Cardiac muscle cell (in vitro differentiated cells and primary cell): Measurements from ENCODE around the gene CCDC186. TPM values are rescaled to one million over a fixed set of nuclear protein-coding genes. Genes with fewer than 3 reads are reported as not detected.
"Not testable (repeated sequence)": the region's sequence is repeated elsewhere in the genome, so short reads cannot be mapped to it uniquely, and the experiment has no call there.

ENCODE experiments used
- DNase-seq, 2 donors: peaks; one replicate each; pipeline versions ENCODE4 v3.0.0 to v3.0.0-alpha.2; 2010 to 2017; ENCODE audit warnings: low read depth in 1 of 2, low spot score in 1 of 2
- H3K27ac ChIP-seq: fragments of 200-600 bp; sonication (generic); 2 replicates; pipeline ENCODE4 v1.5.1; 2016
- H3K27me3 ChIP-seq: fragments of 200-600 bp; sonication (generic); 2 replicates; pipeline ENCODE4 v1.6.0; 2016; ENCODE audit warnings: control low read depth
- H3K36me3 ChIP-seq: fragments of 200-600 bp; sonication (generic); 2 replicates; pipeline ENCODE4 v1.5.1; 2016; ENCODE audit warnings: control low read depth
- H3K4me1 ChIP-seq: fragments of 200-600 bp; sonication (generic); 2 replicates; pipeline ENCODE4 v1.8.1; 2017; ENCODE audit warnings: low read depth, mild to moderate bottlenecking, mixed run types
- H3K4me3 ChIP-seq: fragments of 200-600 bp; sonication (generic); 2 replicates; pipeline ENCODE4 v1.5.1; 2016; ENCODE audit warnings: mild to moderate bottlenecking
- H3K9me3 ChIP-seq: fragments of 200-600 bp; sonication (generic); 2 replicates; pipeline ENCODE4 v1.5.1; 2017; ENCODE audit warnings: low read depth, mild to moderate bottlenecking, control low read depth
- polyA plus RNA-seq: library from polyadenylated mRNA; unstranded; fragments of >200 nt; fragmentation: Nextera tagmentation; extraction: Ambion mirVana; gene quantifications from 2 replicates; pipeline ENCODE4 v1.2.1, GENCODE V29; 2016
- total RNA-seq: library from RNA; depleted of rRNA; stranded (reverse); fragments of >200 nt; gene quantifications from 2 replicates; pipeline ENCODE4 v1.2.3, GENCODE V29; 2016
- TF ChIP-seq, protein P1 (sequence below): IDR thresholded peaks from 2 replicates; pipeline ENCODE4 v1.5.1; 2012; ENCODE audit warnings: low read depth, mild to moderate bottlenecking, low read length

CCDC186 gene
- total and polyA plus RNA-seq, 2 experiments from 2014 or later = 8.7 to 10.8 TPM

DNA sequence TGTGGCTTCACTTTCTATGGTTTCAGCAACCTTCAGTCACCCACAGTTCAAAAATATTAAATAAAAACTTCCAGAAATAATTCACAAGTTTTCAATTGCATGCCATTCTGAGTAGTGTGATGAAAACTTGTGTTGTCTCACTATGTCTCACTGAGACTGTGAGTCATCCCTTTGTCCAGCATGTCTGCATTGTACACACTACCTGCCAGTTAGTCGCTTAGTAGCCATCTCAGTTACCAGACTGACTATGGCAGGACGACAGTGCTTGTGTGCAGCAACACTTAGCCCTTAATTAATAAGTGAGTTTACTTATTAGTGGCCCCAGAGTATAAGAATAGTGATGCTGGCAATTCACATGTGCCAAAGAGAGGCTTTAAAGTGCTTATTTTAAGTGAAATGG lies 22.5 kb downstream of the CCDC186 start:
- H3K9me3 ChIP-seq = no peaks in the 10 kb centered on the region
- no peaks in the 10 kb centered on the region for H3K27me3 ChIP-seq
- H3K4me1 ChIP-seq = no peaks in the 10 kb centered on the region
- TF ChIP-seq, protein P1, sequence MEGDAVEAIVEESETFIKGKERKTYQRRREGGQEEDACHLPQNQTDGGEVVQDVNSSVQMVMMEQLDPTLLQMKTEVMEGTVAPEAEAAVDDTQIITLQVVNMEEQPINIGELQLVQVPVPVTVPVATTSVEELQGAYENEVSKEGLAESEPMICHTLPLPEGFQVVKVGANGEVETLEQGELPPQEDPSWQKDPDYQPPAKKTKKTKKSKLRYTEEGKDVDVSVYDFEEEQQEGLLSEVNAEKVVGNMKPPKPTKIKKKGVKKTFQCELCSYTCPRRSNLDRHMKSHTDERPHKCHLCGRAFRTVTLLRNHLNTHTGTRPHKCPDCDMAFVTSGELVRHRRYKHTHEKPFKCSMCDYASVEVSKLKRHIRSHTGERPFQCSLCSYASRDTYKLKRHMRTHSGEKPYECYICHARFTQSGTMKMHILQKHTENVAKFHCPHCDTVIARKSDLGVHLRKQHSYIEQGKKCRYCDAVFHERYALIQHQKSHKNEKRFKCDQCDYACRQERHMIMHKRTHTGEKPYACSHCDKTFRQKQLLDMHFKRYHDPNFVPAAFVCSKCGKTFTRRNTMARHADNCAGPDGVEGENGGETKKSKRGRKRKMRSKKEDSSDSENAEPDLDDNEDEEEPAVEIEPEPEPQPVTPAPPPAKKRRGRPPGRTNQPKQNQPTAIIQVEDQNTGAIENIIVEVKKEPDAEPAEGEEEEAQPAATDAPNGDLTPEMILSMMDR = no peak
- no peak overlapping the region for H3K4me3 ChIP-seq
- peak in 1 of 2 donors; percentile 55 for DNase-seq
- no peak overlapping the region for H3K27ac ChIP-seq
- peaks cover 20% of the 10 kb centered on the region for H3K36me3 ChIP-seq

DNA sequence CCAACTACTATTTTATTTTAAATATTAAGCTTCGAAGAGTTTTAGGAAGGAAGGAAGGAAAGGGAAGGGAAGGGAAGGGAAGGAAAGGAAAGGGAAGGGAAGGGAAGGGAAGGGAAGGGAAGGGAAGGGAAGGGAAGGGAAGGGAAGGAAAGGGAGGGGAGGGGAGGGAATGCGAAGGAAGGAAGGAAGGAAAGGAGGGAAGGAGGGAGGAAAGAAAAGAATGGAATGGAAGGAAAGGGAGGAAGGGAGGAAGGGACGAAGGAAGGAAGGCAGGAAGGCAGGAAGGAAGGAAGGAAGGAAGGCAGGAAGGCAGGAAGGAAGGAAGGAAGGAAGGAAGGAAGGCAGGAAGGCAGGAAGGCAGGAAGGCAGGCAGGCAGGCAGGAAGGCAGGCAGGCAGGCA lies 24.5 kb downstream of the CCDC186 start:
- H3K4me1 ChIP-seq, DNase-seq, H3K27me3 ChIP-seq, H3K9me3 ChIP-seq, H3K27ac ChIP-seq, H3K4me3 ChIP-seq: not testable (repeated sequence)
- peaks cover 29% of the 10 kb centered on the region for H3K36me3 ChIP-seq

GRCh38 chr10:114143160-114143559 lies 30.8 kb downstream of the CCDC186 start:
- no peak overlapping the region for H3K27ac ChIP-seq
- H3K9me3 ChIP-seq = no peaks in the 10 kb centered on the region
- H3K4me3 ChIP-seq = no peak overlapping the region
- DNase-seq = no peak
- H3K4me1 ChIP-seq = no peaks in the 10 kb centered on the region
- TF ChIP-seq, protein P1 = no peak
- H3K36me3 ChIP-seq = peaks cover 23% of the 10 kb centered on the region
- no peaks in the 10 kb centered on the region for H3K27me3 ChIP-seq

DNA sequence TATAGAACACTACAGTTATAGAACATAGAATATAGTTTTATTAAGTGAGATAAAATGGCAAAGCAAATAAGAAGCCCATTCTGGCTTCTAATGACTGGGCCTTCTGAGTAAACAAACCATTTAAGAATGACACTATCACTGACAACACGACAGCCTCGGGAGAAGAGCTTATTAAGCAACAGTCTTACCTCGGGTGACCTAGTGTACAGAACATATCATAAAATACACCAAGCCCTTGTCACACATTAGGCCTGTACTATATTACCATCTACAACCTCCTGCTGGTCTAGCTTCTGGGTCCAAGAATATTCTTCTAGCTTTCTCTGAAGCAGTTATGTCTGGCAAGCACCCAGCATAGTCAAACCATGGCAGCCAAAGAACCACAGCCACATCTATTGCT lies 32.0 kb downstream of the CCDC186 start:
- TF ChIP-seq, protein P1 = no peak
- H3K27me3 ChIP-seq = no peaks in the 10 kb centered on the region
- H3K9me3 ChIP-seq = no peaks in the 10 kb centered on the region
- no peak overlapping the region for H3K27ac ChIP-seq
- no peak overlapping the region for H3K4me3 ChIP-seq
- DNase-seq = peak in 1 of 2 donors; percentile 4
- no peaks in the 10 kb centered on the region for H3K4me1 ChIP-seq
- H3K36me3 ChIP-seq = peaks cover 18% of the 10 kb centered on the region

DNA sequence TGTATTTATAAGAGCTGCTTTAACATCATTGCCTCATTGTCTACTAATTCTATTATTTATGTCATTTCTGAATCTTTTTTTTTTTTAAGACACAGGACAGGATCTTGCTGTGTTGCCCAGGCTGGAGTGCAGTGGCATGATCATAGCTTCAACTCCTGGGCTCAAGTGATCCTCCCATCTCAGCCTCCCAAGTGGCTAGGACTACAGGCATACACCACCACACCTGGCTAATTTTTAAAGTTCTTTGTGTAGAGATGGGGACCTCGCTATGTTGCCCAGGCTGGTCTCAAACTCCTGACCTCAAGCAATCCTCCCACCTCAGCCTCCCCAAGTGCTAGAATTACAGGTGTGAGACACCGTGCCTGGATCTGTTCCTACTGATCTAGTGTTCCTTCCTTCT lies 33.2 kb downstream of the CCDC186 start:
- H3K4me1 ChIP-seq, H3K27me3 ChIP-seq, H3K27ac ChIP-seq, H3K4me3 ChIP-seq, H3K9me3 ChIP-seq, DNase-seq: not testable (repeated sequence)
- H3K36me3 ChIP-seq = peaks cover 21% of the 10 kb centered on the region

DNA sequence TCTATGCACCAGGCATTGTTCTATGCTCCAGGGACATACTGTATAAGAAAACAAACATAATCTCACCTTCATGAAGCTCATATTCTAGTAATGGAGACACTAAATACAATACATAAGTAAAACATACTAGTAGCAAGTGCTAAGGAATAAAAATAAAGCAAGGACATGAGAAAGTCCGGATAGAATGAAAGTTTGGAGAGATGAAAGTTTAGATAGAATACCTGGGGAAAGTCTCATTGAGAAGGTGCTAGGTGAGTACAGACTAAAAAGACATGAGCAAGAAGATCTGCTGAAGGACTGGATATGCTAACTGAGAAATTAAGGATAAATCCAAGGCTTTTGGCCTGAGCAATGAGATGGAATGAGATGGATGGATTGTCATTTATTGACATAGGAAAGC lies 34.0 kb downstream of the CCDC186 start:
- Histone ChIP-seq H3K9me3 (no peaks in the 10 kb centered on the region), H3K36me3 (peaks cover 26% of the 10 kb centered on the region), H3K27me3 (no peaks in the 10 kb centered on the region), H3K4me3 (no peak overlapping the region), H3K27ac (no peak overlapping the region), H3K4me1 (no peaks in the 10 kb centered on the region)
- no peak for DNase-seq
- TF ChIP-seq, protein P1 = no peak

GRCh38 chr10:114138581-114138980 lies 35.4 kb downstream of the CCDC186 start:
- TF ChIP-seq, protein P1 = no peak
- H3K27ac ChIP-seq = no peak overlapping the region

More at GRCh38 chr10:114138581-114138980, 35.4 kb downstream of the CCDC186 start:
- Histone ChIP-seq H3K36me3 (peaks cover 22% of the 10 kb centered on the region), H3K4me3 (no peak overlapping the region), H3K27me3 (no peaks in the 10 kb centered on the region), H3K9me3 (no peaks in the 10 kb centered on the region), H3K4me1 (no peaks in the 10 kb centered on the region)
- no peak for DNase-seq
